HEK293 (cell line): ENCODE data around the gene SERAC1.

Source experiments
- CTCF ChIP-seq: fragments of 450-650 bp; formaldehyde crosslinking; IDR thresholded peaks from 2 replicates; pipeline ENCODE4 v1.5.1; 2016; ENCODE audit warnings: missing biosample characterization, missing genetic modification characterization
- INSM2 ChIP-seq: fragments of 450-650 bp; formaldehyde crosslinking; IDR thresholded peaks from 2 replicates; pipeline ENCODE4 v1.5.1; 2016; ENCODE audit warnings: missing biosample characterization, missing genetic modification characterization
- MEIS1 ChIP-seq: sonication (generic); formaldehyde crosslinking; IDR thresholded peaks from 2 replicates; pipeline ENCODE4 v1.8.1; 2022; ENCODE audit warnings: missing genetic modification reagents, mild to moderate bottlenecking, borderline replicate concordance
- TCF7L2 ChIP-seq: IDR thresholded peaks from 2 replicates; pipeline ENCODE4 v1.6.1; 2011; ENCODE audit warnings: low read depth, mild to moderate bottlenecking, inconsistent platforms, low read length, moderate library complexity, borderline replicate concordance
- ZBTB21 ChIP-seq: fragments of 450-650 bp; formaldehyde crosslinking; IDR thresholded peaks from 2 replicates; pipeline ENCODE4 v1.5.1; 2017; ENCODE audit warnings: missing biosample characterization, missing genetic modification characterization
- ZBTB7A ChIP-seq: fragments of 450-650 bp; formaldehyde crosslinking; IDR thresholded peaks from 2 replicates; pipeline ENCODE4 v1.5.1; 2016; ENCODE audit warnings: low read depth, missing biosample characterization, missing genetic modification characterization
- ZNF121 ChIP-seq: fragments of 450-650 bp; formaldehyde crosslinking; IDR thresholded peaks from 2 replicates; pipeline ENCODE4 v1.5.1; 2016; ENCODE audit warnings: missing biosample characterization, missing genetic modification characterization
- ZNF2 ChIP-seq: fragments of 450-650 bp; formaldehyde crosslinking; IDR thresholded peaks from 2 replicates; pipeline ENCODE4 v1.5.1; 2016; ENCODE audit warnings: missing biosample characterization, missing genetic modification characterization
- ZNF513 ChIP-seq: fragments of 450-650 bp; IDR thresholded peaks from 2 replicates; pipeline ENCODE4 v1.5.1; 2018; ENCODE audit warnings: missing biosample characterization, missing genetic modification characterization
- TF ChIP-seq, protein P1 (sequence below): fragments of 450-650 bp; formaldehyde crosslinking; IDR thresholded peaks from 2 replicates; pipeline ENCODE4 v1.5.1; 2016; ENCODE audit warnings: missing biosample characterization, missing genetic modification characterization, low read depth
- TF ChIP-seq, protein P2 (sequence below): fragments of 450-650 bp; formaldehyde crosslinking; IDR thresholded peaks from 2 replicates; pipeline ENCODE4 v1.5.1; 2017; ENCODE audit warnings: missing biosample characterization, missing genetic modification characterization

DNA sequence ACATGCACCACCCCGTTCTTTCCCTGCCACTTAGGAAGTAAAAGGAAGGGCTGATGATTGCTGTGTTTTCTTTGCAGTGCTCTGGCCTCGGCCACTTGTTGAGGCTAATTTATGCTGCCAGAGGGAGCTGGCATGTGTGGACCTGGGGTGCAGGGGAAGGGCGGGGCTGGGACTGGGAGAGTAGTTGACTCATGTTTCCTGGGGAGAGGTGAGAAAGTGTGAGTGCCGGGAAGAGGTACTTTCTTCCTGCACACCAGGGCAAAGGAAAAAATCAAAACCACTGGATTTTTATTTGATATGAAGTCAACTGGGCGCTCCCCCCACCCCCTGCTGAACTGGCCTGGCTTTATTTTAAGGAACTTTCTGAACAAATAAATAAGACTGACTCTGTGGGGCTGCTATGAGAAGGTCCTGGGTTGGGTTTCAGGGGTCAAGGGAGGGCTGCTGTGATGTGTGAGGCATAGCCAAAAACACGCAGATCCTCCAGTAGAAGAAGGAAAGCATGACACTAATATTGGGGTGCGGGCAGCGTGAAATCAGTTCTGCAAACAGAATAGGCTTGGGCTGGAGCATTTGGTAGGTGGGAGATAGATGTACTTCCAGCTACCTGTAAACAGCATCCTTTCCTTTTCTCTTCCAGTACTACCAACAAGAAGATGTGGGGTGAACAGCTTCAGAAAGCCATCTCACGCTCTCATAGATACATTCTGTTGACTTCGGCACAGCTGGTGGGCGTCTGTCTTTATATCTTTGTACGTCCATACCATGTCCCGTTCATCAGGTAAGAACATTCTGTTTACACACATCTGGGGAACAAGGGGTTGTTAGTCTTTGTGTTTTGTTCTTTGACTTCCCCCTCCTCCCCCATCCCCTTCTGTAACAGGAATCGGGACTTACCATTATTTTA is 98.9 kb downstream of the SERAC1 start:
- TF ChIP-seq CTCF (tag by site-specific recombination) (no peak), ZNF513 (no peak), ZBTB21 (tag by site-specific recombination) (no peak), MEIS1 (CRISPR knock-in tag) (no peak), ZNF2 (tag by site-specific recombination) (no peak), INSM2 (tag by site-specific recombination) (no peak), TCF7L2 (no peak), ZBTB7A (no peak), ZNF121 (tag by site-specific recombination) (no peak)
- TF ChIP-seq, protein P1, sequence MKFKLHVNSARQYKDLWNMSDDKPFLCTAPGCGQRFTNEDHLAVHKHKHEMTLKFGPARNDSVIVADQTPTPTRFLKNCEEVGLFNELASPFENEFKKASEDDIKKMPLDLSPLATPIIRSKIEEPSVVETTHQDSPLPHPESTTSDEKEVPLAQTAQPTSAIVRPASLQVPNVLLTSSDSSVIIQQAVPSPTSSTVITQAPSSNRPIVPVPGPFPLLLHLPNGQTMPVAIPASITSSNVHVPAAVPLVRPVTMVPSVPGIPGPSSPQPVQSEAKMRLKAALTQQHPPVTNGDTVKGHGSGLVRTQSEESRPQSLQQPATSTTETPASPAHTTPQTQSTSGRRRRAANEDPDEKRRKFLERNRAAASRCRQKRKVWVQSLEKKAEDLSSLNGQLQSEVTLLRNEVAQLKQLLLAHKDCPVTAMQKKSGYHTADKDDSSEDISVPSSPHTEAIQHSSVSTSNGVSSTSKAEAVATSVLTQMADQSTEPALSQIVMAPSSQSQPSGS (tag by site-specific recombination) = no peak
- TF ChIP-seq, protein P2, sequence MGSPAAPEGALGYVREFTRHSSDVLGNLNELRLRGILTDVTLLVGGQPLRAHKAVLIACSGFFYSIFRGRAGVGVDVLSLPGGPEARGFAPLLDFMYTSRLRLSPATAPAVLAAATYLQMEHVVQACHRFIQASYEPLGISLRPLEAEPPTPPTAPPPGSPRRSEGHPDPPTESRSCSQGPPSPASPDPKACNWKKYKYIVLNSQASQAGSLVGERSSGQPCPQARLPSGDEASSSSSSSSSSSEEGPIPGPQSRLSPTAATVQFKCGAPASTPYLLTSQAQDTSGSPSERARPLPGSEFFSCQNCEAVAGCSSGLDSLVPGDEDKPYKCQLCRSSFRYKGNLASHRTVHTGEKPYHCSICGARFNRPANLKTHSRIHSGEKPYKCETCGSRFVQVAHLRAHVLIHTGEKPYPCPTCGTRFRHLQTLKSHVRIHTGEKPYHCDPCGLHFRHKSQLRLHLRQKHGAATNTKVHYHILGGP (tag by site-specific recombination) = no peak
